Kidney epithelial cell (primary cell): ENCODE results near the gene TOLLIP. TPM values are rescaled to one million over a fixed set of nuclear protein-coding genes. Genes with fewer than 3 reads are reported as not detected.

Source experiments
- DNase-seq: peaks from one replicate; pipeline ENCODE4 v3.0.0-alpha.2; 2010; ENCODE audit warnings: low read depth
- H3K27me3 ChIP-seq: 2 replicates; pipeline ENCODE4 v1.6.0; 2011; ENCODE audit warnings: low read length; ENCODE audit not compliant: control insufficient read depth, insufficient read depth
- H3K36me3 ChIP-seq: 2 replicates; pipeline ENCODE4 v1.5.1; 2011; ENCODE audit warnings: low read length; ENCODE audit not compliant: control insufficient read depth, insufficient read depth
- H3K4me3 ChIP-seq: 2 replicates; pipeline ENCODE4 v1.5.1; 2011; ENCODE audit warnings: low read depth, mild to moderate bottlenecking, control low read depth, low read length
- total RNA-seq: library from RNA; depleted of rRNA; stranded (reverse); fragments of >200 nt; gene quantifications from 2 replicates; pipeline ENCODE4 v1.2.3, GENCODE V29; 2015
- TF ChIP-seq, protein P1 (sequence below): IDR thresholded peaks from 2 replicates; pipeline ENCODE4 v1.5.1; 2011; ENCODE audit warnings: mild to moderate bottlenecking, moderate library complexity, low read length, control low read depth, inconsistent platforms; ENCODE audit not compliant: insufficient read depth, poor library complexity, severe bottlenecking

The TOLLIP gene
- total RNA-seq, 1 donor from 2014 or later, result 55.3 TPM

DNA sequence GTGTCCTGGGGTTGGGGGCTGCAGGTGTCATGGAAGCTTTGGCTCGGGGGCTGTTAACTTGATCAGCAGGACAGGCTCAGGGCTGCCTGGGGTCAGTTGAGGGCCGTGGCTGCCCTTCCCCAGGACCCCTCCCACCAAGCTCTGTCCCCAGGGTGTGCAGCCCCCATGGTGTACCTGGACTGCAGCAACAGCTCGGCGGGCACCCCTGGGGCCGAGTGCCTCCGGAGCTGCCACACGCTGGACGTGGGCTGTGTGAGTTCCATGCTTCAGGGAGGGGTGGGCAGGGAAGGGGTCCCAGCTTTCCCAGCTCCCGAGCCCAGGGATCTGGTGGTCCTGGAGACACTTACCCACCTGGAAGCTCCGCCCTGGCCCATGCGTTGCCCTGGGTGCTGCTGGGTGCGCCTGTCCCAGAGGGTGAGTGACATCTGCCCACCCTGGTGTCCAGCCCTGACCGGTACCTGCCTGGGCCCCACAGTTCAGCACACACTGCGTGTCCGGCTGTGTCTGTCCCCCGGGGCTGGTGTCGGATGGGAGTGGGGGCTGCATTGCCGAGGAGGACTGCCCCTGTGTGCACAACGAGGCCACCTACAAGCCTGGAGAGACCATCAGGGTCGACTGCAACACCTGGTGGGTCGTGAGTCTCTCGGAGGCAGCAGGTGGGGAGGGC is 75.2 kb downstream of the TOLLIP start:
- H3K36me3 ChIP-seq, result no peaks in the 10 kb centered on the region
- H3K27me3 ChIP-seq, result peaks cover 10% of the 10 kb centered on the region
- no peak overlapping the region for H3K4me3 ChIP-seq
- TF ChIP-seq, protein P1, sequence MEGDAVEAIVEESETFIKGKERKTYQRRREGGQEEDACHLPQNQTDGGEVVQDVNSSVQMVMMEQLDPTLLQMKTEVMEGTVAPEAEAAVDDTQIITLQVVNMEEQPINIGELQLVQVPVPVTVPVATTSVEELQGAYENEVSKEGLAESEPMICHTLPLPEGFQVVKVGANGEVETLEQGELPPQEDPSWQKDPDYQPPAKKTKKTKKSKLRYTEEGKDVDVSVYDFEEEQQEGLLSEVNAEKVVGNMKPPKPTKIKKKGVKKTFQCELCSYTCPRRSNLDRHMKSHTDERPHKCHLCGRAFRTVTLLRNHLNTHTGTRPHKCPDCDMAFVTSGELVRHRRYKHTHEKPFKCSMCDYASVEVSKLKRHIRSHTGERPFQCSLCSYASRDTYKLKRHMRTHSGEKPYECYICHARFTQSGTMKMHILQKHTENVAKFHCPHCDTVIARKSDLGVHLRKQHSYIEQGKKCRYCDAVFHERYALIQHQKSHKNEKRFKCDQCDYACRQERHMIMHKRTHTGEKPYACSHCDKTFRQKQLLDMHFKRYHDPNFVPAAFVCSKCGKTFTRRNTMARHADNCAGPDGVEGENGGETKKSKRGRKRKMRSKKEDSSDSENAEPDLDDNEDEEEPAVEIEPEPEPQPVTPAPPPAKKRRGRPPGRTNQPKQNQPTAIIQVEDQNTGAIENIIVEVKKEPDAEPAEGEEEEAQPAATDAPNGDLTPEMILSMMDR, result no peak
- DNase-seq, result no peak

DNA sequence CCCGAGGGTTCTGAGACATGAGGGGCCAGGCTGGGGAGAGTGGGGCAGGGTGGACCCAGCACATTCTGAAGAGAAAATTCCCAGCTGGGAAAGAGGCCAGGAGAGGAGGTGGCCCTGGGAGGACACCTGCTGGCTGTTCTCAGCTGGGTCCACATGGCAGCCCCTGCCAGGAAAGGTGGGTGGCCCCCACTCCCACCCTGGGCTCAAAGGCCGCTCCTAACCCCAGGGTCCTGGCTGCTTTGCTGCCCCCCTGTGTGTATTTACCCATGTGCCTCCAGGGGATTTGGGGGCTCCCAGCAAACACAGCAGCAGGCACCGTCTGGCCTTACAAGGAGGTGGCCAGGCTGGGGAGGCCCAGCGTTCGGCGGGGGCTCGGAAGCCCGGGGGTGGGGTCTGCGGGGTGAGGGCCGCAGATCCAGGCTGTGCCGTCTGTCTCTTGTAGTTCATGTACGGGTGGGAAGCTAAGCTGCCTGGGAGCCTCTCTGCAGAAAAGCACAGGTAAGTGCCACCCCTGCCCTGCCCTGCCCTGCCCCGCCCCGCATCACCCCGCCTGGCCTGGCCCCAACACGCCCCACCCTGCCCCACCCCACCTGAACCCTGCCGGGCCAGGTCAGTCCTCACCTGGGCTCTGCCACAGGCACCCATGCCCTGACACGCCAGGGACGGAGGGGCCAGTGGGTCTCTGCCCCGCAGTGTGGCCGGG is 75.9 kb downstream of the TOLLIP start:
- TF ChIP-seq, protein P1, result no peak
- H3K4me3 ChIP-seq, result no peak overlapping the region
- H3K27me3 ChIP-seq, result peaks cover 10% of the 10 kb centered on the region
- H3K36me3 ChIP-seq, result no peaks in the 10 kb centered on the region
- DNase-seq, result no peak

DNA sequence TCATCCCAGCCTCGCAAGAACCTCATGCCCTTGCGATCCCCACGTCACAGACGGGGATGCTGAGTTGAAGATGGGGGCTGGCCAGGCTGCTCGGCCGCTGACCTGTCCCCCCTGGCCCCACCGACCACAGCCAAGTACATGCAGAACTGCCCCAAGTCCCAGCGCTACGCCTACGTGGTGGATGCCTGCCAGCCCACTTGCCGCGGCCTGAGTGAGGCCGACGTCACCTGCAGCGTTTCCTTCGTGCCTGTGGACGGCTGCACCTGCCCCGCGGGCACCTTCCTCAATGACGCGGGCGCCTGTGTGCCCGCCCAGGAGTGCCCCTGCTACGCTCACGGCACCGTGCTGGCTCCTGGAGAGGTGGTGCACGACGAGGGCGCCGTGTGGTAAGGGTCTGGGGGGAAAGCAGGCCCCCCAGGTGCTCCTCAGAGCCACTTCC is 76.5 kb downstream of the TOLLIP start:
- no peaks in the 10 kb centered on the region for H3K36me3 ChIP-seq
- DNase-seq, result no peak
- TF ChIP-seq, protein P1, result no peak

DNA sequence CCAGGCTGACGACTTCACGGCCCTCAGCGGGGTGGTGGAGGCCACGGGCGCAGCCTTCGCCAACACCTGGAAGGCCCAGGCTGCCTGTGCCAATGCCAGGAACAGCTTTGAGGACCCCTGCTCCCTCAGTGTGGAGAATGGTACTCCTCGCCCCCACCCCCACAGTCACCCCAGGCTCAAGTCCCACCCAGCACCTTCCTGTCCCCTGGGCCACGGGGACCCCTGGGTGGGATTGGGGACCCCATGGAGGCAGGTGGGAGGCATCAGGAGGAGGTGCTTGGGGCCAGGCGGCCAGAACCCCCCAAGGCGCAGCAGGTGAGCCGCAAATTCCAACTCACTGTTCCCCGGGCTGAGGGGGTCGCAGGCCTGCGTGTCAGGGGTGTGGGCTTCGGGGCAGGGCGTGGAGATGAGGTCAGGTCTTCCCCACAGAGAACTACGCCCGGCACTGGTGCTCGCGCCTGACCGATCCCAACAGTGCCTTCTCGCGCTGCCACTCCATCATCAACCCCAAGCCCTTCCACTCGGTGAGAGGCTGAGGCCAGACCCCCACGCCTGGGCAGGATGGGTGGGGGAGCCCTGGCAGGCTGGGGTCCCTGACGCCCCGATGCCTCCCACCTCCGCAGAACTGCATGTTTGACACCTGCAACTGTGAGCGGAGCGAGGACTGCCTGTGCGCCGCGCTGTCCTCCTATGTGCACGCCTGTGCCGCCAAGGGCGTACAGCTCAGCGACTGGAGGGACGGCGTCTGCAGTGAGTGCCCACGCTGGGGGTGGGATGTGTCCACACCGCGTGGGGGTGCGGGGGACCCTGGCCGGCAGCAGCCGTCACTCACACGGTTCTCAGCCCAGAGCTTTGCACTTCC is 77.2 kb downstream of the TOLLIP start:
- TF ChIP-seq, protein P1, result no peak
- no peak overlapping the region for H3K4me3 ChIP-seq
- peaks cover 10% of the 10 kb centered on the region for H3K27me3 ChIP-seq
- H3K36me3 ChIP-seq, result no peaks in the 10 kb centered on the region
- DNase-seq, result no peak

More for the DNA sequence above, 76.5 kb downstream of the TOLLIP start:
- H3K27me3 ChIP-seq, result peaks cover 10% of the 10 kb centered on the region
- no peak overlapping the region for H3K4me3 ChIP-seq

DNA sequence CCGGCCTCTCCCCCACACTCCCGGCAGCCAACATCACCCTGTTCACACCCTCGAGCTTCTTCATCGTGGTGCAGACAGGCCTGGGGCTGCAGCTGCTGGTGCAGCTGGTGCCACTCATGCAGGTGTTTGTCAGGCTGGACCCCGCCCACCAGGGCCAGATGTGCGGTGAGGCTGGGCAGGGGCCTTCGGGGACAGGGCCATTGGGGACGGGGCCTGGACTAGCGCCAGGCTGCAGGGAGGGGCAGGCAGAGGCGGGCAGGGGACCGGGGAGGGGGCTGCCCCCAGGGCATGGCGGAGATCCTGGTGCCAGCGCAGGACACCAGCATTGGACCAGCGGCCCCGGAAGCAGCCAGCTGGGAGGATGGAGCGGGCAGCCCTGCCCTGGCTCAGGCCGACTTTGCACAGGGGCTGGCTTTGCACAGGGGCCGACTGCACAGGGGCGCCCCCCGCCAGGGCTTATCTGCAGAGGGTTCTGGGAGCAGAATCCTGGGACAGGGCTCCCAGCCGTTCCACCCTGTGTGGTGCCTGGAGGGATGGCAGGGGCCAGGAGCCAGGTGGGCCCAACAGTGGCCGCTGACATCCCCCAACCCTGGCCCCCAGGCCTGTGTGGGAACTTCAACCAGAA is 77.9 kb downstream of the TOLLIP start:
- no peaks in the 10 kb centered on the region for H3K36me3 ChIP-seq
- peaks cover 10% of the 10 kb centered on the region for H3K27me3 ChIP-seq
- H3K4me3 ChIP-seq, result no peak overlapping the region
- DNase-seq, result no peak
- TF ChIP-seq, protein P1, result no peak
